ENCODE data around the gene TIGD3. TPM values are rescaled to one million over a fixed set of nuclear protein-coding genes. Genes with fewer than 3 reads are reported as not detected.

TIGD3 gene
- total and polyA plus RNA-seq, 2 experiments from 2014 or later: 1.2 to 3.0 TPM

- peaks cover 14% of the 10 kb centered on the region for H3K4me1 Mint-ChIP-seq
Observed at GRCh38 chr11:65310215-65310614, 44.3 kb upstream of the TIGD3 start.

More at GRCh38 chr11:65310215-65310614, 44.3 kb upstream of the TIGD3 start:
- H3K4me2 ChIP-seq: no peak overlapping the region
- no peaks in the 10 kb centered on the region; the same call in 1 of the 3 replicates for H3K36me3 Mint-ChIP-seq (ENCODE audit: low read depth)
- no peaks in the 10 kb centered on the region for H3K9me3 Mint-ChIP-seq
- H3K27me3 Mint-ChIP-seq (ENCODE audit: insufficient read depth, low read depth, poor library complexity): peaks cover 37% of the 10 kb centered on the region
- no peak overlapping the region for H3K4me3 ChIP-seq
- no peak overlapping the region for H2AFZ ChIP-seq
- no peak for ATAC-seq
- no peak for DNase-seq (ENCODE audit: low spot score)
- no peak overlapping the region for H3K27ac ChIP-seq (ENCODE audit: low read depth)
- H3K9me2 ChIP-seq (ENCODE audit: insufficient read depth): no peaks in the 10 kb centered on the region
- H3F3A ChIP-seq (replicated peaks; ENCODE audit: low read depth): 0 out of 2 replicates have a peak, but pooled peaks cover 13% of the 10 kb centered on the region
- H3K79me2 ChIP-seq (replicated peaks; ENCODE audit: insufficient read depth): no peaks in the 10 kb centered on the region
- peaks cover 18% of the 10 kb centered on the region for H3K4me1 ChIP-seq (ENCODE audit: insufficient read depth)
- H3K4me3 Mint-ChIP-seq: no peak overlapping the region
- H3K27ac Mint-ChIP-seq: no peak overlapping the region
- no peaks in the 10 kb centered on the region for H3K36me3 ChIP-seq (ENCODE audit: insufficient read depth)
- H3K27me3 ChIP-seq (ENCODE audit: insufficient read depth): peaks cover 14% of the 10 kb centered on the region
- no peak for TF ChIP-seq NANOG (IDR thresholded peaks at IDR 0.05; ENCODE audit: borderline replicate concordance)
- no peak for TF ChIP-seq ZNF114 (CRISPR knock-in tag; IDR thresholded peaks at IDR 0.05)
- no peak for TF ChIP-seq CREB1 (CRISPR knock-in tag; IDR thresholded peaks at IDR 0.05; ENCODE audit: low read depth)
- TF ChIP-seq POLR2AphosphoS5 (IDR thresholded peaks at IDR 0.05; ENCODE audit: low read depth): no peak
- no peak for TF ChIP-seq STAT1 (IDR thresholded peaks at IDR 0.05; ENCODE audit: unreplicated experiment)
- TF ChIP-seq EZH2phosphoT487 (IDR thresholded peaks at IDR 0.05; ENCODE audit: unreplicated experiment): no peak
- TF ChIP-seq JUNB (IDR thresholded peaks at IDR 0.05; ENCODE audit: unreplicated experiment): no peak
- TF ChIP-seq ZNF462 (CRISPR knock-in tag; IDR thresholded peaks at IDR 0.05): no peak
- TF ChIP-seq REST (IDR thresholded peaks at IDR 0.05; ENCODE audit: unreplicated experiment): no peak
- TF ChIP-seq CTCF (conservative IDR thresholded peaks at IDR 0.05; ENCODE audit: low read depth in 2 of 2): no peak
- TF ChIP-seq ZNF331 (CRISPR knock-in tag; IDR thresholded peaks at IDR 0.05; ENCODE audit: low read depth): no peak
- no peak for TF ChIP-seq ETS1 (IDR thresholded peaks at IDR 0.05)
- TF ChIP-seq EZH2 (IDR thresholded peaks at IDR 0.05; ENCODE audit: low read depth, unreplicated experiment): no peak
- no peaks in the 10 kb centered on the region; the same call in 1 of the 2 replicates for H4K20me1 ChIP-seq (replicated peaks; ENCODE audit: insufficient read depth)

Measured in GM23338 (cell line).